Activated naive CD4-positive, alpha-beta T cell treated with anti-CD3 and anti-CD28 coated beads for 36 hours (primary cell): ENCODE results near the gene OSBPL3. TPM values are rescaled to one million over a fixed set of nuclear protein-coding genes. Genes with fewer than 3 reads are reported as not detected.
A peak's percentile ranks its signal among the peaks of the same experiment; 100 is the strongest.

Experiments used
- CTCF ChIA-PET: fragments of 350-600 bp; sonication (Branson Sonifier 250); formaldehyde crosslinking; loops from one replicate; lab custom pipeline; 2021; ENCODE audit warnings: antibody characterized with exemption; lab: Charles Lee
- DNase-seq: peaks from one replicate; pipeline ENCODE4 v3.0.0-alpha.2; 2020
- H3K27ac Mint-ChIP-seq: one replicate; pipeline ENCODE4 v1.8.0; 2021; ENCODE audit warnings: mild to moderate bottlenecking, mixed read lengths
- H3K27me3 Mint-ChIP-seq: one replicate; pipeline ENCODE4 v1.8.0; 2021; ENCODE audit warnings: low read depth, mixed read lengths
- H3K36me3 Mint-ChIP-seq: one replicate; pipeline ENCODE4 v1.8.0; 2021; ENCODE audit warnings: low read depth, mixed read lengths
- H3K4me1 Mint-ChIP-seq: one replicate; pipeline ENCODE4 v1.8.0; 2021; ENCODE audit warnings: low read depth, mixed read lengths
- H3K4me3 Mint-ChIP-seq: one replicate; pipeline ENCODE4 v1.8.0; 2021; ENCODE audit warnings: mild to moderate bottlenecking, moderate library complexity, mixed read lengths
- H3K9me3 Mint-ChIP-seq: one replicate; pipeline ENCODE4 v1.8.0; 2021; ENCODE audit warnings: mixed read lengths
- intact Hi-C: fragments of 100-400 bp; cut with micrococcal nuclease; formaldehyde crosslinking; loops from one replicate; pipeline ENCODE4 v1.15.1; 2023
- total RNA-seq, 2 experiments: library from RNA; stranded (reverse); gene quantifications; one replicate each; pipeline ENCODE4 v1.2.3, GENCODE V29; 2021

OSBPL3 gene
- total RNA-seq, 2 experiments from 2014 or later = 25.1 to 27.9 TPM

DNA sequence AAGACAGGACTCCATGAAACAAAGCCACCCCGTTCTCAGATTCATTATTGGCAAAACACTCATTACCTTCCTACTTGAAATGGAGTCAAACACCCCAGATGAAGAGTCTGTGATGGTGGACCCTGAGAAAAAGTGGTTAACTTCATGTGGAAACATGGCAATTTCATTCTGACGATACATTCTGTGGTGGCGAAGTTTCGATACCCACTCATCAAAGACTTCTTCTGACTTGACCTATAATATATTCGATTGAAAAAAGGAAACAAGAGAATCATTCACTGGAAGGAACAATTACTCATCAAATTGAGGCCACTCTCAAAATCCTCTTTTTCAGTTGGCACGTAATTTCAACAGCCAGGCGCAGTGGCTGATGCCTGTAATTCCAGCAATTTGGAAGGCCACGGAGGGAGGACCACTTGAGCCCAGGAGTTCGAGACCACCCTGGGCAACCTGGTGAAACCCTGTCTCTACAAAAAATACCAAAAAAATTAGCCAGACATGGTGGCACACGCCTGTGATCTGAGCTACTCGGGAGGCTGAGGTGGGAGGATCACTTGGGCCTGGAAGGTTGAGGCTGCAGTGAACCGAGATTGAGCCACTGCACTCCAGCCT is 113.9 kb downstream of the OSBPL3 start:
- H3K9me3 Mint-ChIP-seq = no peaks in the 10 kb centered on the region
- H3K36me3 Mint-ChIP-seq = peaks cover 56% of the 10 kb centered on the region
- intact Hi-C loops = loop anchor here (1.0 to 2.0 kb wide), 4 partner anchors 39 to 162 kb away; no protein-coding TSS in a partner anchor
- no peaks in the 10 kb centered on the region for H3K27me3 Mint-ChIP-seq
- no peak overlapping the region for H3K4me3 Mint-ChIP-seq
- peak overlapping the region; percentile 47 for H3K27ac Mint-ChIP-seq
- peak; percentile 59 for DNase-seq
- H3K4me1 Mint-ChIP-seq = peaks cover 21% of the 10 kb centered on the region
- CTCF ChIA-PET = interaction anchor here (0.7 to 1.3 kb wide), 2 partner anchors 113 to 228 kb away, joined by 3 read pairs; no protein-coding TSS in a partner anchor

DNA sequence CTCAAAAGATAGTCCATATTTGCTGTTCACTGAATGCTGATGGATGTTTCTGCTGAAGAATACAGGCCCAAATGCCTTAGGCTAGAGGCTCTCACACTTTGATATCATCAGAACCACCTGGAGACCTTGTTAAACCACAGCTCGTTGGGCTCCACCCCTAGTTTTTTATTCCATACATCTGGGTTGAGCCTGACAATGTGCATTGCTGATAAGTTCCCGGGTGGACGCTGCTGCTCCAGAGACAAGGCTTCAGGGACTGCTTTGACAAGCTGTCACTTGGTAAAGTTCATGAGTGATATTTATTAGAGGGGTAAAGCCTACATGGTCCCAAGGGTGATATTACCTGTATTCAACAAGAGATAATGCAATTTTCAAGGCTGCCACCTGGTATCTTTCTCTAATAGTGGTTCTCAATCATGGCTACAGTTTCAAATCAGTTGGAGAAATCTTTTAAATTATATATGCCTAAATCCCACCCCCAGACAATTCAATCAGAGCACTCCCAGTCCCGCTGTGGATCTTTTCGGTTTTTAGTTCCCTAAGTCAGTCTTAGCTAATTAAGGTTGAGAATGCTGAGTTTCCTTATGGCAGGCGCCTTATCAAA is 115.7 kb downstream of the OSBPL3 start:
- Mint-ChIP-seq H3K4me3 (no peak overlapping the region), H3K9me3 (no peaks in the 10 kb centered on the region), H3K36me3 (peaks cover 52% of the 10 kb centered on the region), H3K4me1 (peaks cover 21% of the 10 kb centered on the region), H3K27me3 (no peaks in the 10 kb centered on the region), H3K27ac (no peak overlapping the region)
- DNase-seq = no peak
- CTCF ChIA-PET = no interaction called here
- intact Hi-C loops = no loop called here

DNA sequence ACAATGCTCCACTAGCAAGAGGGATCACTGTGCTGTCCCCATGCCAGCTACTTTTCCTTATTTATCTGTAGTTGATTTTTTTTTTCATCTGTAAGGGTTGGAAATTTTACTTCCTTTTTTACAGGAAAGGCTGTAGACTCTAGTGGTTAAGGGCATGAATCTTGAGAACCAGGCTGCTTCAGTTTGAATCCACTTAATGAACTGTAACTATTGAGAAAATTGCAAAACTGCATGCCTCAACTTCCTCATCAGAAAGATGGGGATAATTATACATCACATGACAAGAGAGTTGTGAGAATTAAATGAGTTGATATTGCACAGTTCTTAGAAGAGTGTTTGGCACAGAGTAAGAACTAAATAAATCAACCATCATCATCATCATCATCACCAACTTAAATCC is 116.4 kb downstream of the OSBPL3 start:
- CTCF ChIA-PET = interaction anchor here (0.6 to 0.7 kb wide), 2 partner anchors 19 to 116 kb away, joined by 3 to 5 read pairs; no protein-coding TSS in a partner anchor
- Mint-ChIP-seq H3K9me3 (no peaks in the 10 kb centered on the region), H3K27ac (no peak overlapping the region), H3K4me3 (no peak overlapping the region), H3K27me3 (no peaks in the 10 kb centered on the region), H3K36me3 (peaks cover 53% of the 10 kb centered on the region), H3K4me1 (peaks cover 21% of the 10 kb centered on the region)
- intact Hi-C loops = no loop called here
- no peak for DNase-seq

DNA sequence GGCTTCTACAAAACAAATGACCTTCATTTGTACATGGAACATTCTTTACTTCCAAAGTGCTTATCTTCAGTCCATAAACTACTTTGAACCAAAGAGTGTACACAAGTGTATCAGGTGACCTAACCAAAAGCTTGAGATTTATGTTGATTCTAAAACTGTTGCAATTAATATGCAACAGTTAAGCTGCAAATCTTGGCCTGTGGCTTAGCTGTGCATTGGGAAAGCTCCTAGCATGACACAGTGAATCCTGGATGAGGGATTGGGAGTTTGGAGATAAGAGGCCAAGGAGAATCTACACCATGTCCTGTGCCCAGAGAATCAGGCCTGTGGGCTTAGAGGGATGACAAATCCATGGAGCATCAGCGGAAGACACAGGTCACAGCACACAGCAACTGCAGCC is 117.5 kb downstream of the OSBPL3 start:
- no peak overlapping the region for H3K27ac Mint-ChIP-seq
- intact Hi-C loops = no loop called here
- peaks cover 52% of the 10 kb centered on the region for H3K36me3 Mint-ChIP-seq
- H3K4me3 Mint-ChIP-seq = no peak overlapping the region
- CTCF ChIA-PET = no interaction called here
- no peak for DNase-seq
- peaks cover 19% of the 10 kb centered on the region for H3K4me1 Mint-ChIP-seq
- no peaks in the 10 kb centered on the region for H3K27me3 Mint-ChIP-seq
- no peaks in the 10 kb centered on the region for H3K9me3 Mint-ChIP-seq

DNA sequence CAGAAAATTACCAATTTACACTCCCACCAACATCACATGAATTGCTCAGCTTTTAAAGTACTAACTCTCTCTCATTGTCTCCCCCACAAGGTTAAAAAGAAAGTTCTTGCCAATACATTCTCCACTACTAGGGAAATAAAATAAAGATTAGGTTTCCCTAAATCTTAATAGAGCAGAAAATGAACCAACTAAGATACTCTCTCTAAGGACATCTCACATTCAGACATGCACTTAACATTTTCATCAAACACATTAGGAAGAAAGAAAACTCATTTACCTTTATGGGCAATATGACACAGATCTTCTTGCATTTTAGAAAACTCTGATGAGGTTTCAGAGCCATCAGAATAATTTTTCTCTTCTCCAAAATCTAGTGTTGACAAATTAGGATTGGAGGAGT is 118.6 kb downstream of the OSBPL3 start:
- Mint-ChIP-seq H3K36me3 (peaks cover 49% of the 10 kb centered on the region), H3K27me3 (no peaks in the 10 kb centered on the region), H3K4me3 (no peak overlapping the region), H3K27ac (no peak overlapping the region), H3K9me3 (no peaks in the 10 kb centered on the region), H3K4me1 (peaks cover 14% of the 10 kb centered on the region)
- no peak for DNase-seq
- intact Hi-C loops = no loop called here
- CTCF ChIA-PET = no interaction called here

DNA sequence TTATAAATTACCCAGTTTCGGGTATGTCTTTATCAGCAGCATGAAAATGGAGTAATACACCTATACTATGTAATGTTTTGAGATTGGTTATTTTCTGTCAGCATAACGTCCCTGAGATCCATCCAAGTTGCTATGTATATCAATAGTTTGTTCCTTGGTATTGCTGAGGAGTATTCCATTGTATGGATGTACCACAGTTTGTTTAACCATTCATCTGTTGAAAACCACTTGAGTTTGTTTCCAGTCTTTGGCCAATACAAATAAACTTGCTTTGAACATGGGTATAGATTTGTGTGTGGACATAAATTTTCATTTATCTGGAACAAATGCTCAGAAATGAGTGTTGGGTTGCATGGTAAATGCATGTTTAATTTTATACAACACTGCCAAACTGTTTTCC is 119.4 kb downstream of the OSBPL3 start:
- Mint-ChIP-seq H3K4me1 (peaks cover 9% of the 10 kb centered on the region), H3K4me3 (no peak overlapping the region), H3K27ac (no peak overlapping the region), H3K27me3 (no peaks in the 10 kb centered on the region), H3K9me3 (no peaks in the 10 kb centered on the region), H3K36me3 (peaks cover 48% of the 10 kb centered on the region)
- intact Hi-C loops = no loop called here
- no peak for DNase-seq
- CTCF ChIA-PET = no interaction called here

DNA sequence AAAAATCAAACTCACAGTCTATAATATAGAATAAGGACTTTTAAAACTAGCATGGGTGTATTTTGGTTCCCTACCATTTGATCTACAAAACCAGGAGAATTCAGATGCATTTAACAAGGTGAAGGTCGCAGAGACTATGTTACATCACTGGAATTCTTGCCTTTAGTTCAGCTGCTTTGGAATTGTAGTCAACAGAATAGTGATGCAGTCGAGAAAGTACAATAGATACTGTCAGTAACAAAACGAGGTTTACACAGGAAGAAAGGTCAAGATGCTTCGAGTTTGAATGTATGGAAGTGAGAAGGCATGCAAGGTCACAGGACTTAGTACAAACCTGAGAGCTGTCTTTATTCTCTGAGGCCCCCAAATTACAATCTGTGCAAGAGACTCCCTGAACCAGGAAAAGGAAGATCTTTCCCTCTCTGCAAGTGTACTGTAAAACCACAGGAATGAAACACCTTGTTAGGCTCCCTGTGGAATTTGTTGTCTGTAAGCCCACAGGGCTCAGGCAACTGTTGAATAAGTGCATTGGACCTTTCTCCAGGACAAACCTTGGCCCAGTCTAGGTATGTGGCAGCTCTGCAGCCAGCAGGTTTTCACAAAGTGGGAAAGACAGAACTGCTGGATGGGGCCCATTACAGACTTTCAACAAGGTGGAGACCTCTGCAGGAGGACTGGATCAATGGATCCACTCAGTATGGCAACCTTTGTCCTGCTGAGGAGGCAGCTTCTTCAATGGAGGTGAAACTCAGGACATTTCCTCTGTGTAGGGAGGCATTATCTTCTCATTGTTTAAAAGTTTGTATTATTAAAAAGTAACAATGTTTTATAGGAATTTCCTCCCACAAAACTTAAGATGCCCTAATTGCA is 121.6 kb downstream of the OSBPL3 start:
- DNase-seq = no peak
- intact Hi-C loops = no loop called here
- H3K27me3 Mint-ChIP-seq = no peaks in the 10 kb centered on the region
- no peaks in the 10 kb centered on the region for H3K9me3 Mint-ChIP-seq
- H3K4me3 Mint-ChIP-seq = no peak overlapping the region
- H3K4me1 Mint-ChIP-seq = peaks cover 2% of the 10 kb centered on the region
- CTCF ChIA-PET = interaction anchor here (0.9 kb wide), 1 partner anchor 46 kb away, joined by 5 read pairs; no protein-coding TSS in a partner anchor
- peaks cover 35% of the 10 kb centered on the region for H3K36me3 Mint-ChIP-seq
- H3K27ac Mint-ChIP-seq = no peak overlapping the region

DNA sequence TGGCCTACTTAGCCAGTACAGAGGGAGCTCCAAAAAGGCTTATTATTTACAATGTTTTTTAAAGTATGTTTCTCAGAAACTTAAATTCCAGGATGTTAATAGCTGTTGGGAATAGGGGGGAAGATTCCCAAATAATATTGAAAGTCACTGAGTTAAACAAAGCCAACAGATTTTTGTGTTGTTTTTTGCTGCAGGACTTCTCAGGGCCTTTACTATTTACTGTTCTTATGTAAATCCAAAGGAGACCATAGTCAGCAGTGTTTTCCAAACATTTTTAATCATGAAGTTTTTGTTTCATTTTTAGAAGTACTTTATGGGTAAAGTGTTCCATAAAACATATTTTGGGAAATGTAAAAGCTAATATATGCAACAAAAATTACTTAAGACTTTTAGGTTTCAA is 122.4 kb downstream of the OSBPL3 start:
- H3K4me3 Mint-ChIP-seq = no peak overlapping the region
- H3K27ac Mint-ChIP-seq = no peak overlapping the region
- CTCF ChIA-PET = interaction anchor here (0.9 kb wide), 1 partner anchor 46 kb away, joined by 5 read pairs; no protein-coding TSS in a partner anchor
- H3K36me3 Mint-ChIP-seq = peaks cover 28% of the 10 kb centered on the region
- H3K9me3 Mint-ChIP-seq = no peaks in the 10 kb centered on the region
- DNase-seq = no peak
- intact Hi-C loops = no loop called here
- H3K27me3 Mint-ChIP-seq = no peaks in the 10 kb centered on the region
- H3K4me1 Mint-ChIP-seq = peaks cover 2% of the 10 kb centered on the region

DNA sequence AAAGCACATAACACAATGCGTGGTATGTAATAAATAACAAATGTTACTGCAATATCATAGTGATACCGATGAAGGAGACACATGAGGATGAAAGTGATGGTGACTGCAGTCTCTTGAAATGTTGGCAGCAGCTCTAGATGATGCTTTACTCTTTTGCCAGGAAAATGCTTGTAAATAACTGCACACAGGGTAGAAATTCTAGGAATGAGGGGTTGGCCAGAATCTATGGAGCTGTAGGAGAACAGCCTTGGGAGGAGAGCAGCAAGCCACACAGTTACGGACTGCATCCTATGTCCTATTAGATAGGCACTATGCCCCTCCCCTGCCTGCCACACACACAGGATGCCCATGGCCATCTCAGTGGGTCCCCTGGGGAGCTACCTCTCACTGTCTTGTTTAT is 125.1 kb downstream of the OSBPL3 start:
- no peak for DNase-seq
- Mint-ChIP-seq H3K36me3 (peaks cover 21% of the 10 kb centered on the region), H3K9me3 (no peaks in the 10 kb centered on the region), H3K27me3 (no peaks in the 10 kb centered on the region), H3K4me3 (no peak overlapping the region), H3K27ac (no peak overlapping the region), H3K4me1 (peaks cover 10% of the 10 kb centered on the region)
- CTCF ChIA-PET = no interaction called here
- intact Hi-C loops = no loop called here

DNA sequence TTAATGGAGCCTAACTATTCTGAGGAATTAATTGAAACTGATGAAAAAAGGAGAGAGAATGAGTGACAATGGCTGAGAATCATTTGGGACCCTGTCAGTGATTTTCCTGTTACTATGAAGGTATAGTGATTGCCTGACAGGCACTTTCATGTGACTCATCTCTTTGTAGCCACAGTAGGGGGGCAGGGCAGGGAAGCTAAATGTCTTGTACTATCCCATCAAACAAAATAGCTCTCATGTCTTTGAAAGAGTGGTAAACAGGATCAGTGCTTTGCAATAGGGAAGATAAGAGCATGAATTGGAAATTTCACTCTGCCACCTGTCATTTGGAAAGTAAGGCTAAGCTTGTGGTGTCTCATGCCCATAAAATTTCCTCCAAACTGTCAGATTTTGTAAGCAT is 128.2 kb downstream of the OSBPL3 start:
- CTCF ChIA-PET = interaction anchor here (0.5 kb wide), 1 partner anchor 10 kb away, joined by 3 read pairs; no protein-coding TSS in a partner anchor
- Mint-ChIP-seq H3K36me3 (peaks cover 28% of the 10 kb centered on the region), H3K27me3 (no peaks in the 10 kb centered on the region), H3K9me3 (no peaks in the 10 kb centered on the region), H3K4me1 (peaks cover 10% of the 10 kb centered on the region), H3K4me3 (no peak overlapping the region), H3K27ac (no peak overlapping the region)
- intact Hi-C loops = no loop called here
- peak; percentile 67 for DNase-seq

DNA sequence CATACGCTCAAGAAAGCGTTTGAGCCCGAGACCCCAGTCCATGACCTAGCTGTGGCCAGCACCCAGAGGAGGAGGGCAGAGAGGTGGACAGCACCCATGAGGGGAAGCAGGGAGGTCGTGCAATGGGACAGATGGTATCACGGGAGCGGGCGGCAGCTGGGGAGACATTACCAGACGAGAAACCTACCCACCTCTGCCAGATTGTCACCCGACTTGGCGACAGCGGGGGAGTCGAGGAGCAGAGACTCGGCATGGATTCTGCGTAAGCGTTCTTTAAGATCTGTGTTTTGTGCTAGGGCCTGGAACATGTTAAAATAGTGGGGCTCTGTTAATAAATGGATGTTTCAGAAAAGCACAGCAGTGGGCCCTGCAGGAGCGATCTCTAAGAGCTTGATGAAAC is 131.1 kb downstream of the OSBPL3 start:
- intact Hi-C loops = no loop called here
- Mint-ChIP-seq H3K4me3 (no peak overlapping the region), H3K27me3 (no peaks in the 10 kb centered on the region), H3K36me3 (peaks cover 21% of the 10 kb centered on the region), H3K4me1 (peaks cover 7% of the 10 kb centered on the region), H3K9me3 (no peaks in the 10 kb centered on the region), H3K27ac (no peak overlapping the region)
- DNase-seq = no peak
- CTCF ChIA-PET = no interaction called here

DNA sequence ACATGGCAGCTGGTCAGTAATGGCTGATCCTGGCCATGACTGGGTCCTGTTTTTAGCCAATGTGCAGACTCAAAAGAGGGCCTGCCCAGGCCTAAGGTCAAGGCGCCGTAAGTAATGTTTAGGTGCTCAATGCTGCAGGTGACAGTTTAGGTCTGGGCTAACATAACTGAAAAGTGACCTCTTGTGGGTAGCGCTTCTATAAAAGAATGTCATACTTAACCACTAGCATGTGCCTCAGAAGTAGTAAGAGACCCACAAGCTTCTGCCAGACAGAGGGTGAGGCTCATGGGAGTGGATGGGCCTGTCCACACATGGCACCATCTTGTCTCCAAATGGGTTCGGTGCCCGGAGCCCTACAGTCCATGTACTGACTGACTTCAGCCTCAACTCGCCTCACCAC is 132.2 kb downstream of the OSBPL3 start:
- Mint-ChIP-seq H3K27ac (no peak overlapping the region), H3K4me1 (peaks cover 7% of the 10 kb centered on the region), H3K4me3 (no peak overlapping the region), H3K9me3 (no peaks in the 10 kb centered on the region), H3K36me3 (peaks cover 21% of the 10 kb centered on the region), H3K27me3 (no peaks in the 10 kb centered on the region)
- no peak for DNase-seq
- intact Hi-C loops = no loop called here
- CTCF ChIA-PET = no interaction called here
